ENCODE data around the gene MSMP.

DNA sequence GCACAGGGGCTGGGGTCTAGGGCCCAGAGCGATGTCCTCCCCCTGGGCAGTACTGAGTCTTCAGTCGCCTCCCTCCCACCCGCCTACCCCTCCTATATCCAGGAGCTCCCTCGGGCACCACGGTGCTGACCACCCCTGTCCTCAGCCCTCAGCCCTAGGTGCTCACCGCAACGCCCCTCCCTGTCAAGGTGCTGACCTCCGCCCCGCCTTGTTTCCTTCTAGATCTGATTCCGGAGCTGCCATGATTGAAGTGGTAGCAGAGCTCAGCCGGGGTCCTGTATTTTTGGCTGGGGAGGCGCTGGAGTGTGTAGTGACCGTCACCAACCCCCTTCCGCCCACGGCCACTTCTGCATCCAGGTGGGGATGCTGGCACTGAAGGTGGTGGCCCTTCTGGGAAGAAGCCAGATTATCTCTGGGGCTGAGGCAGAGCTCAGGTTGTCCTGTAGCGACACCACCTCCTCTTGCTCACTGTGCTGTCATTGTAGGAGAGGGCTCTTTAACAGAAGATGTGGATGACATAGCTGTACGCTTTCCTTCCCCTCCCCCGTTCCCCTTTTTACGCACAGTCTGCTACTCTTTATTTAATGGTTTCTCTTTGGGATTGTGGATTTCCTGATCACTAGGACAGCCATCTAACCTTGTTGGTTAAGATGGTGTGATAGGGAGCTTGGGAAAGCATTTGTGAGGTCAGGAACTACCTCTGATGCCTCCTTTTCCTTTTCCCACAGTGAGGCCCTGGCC lies 4.4 kb downstream of the MSMP start:
- TF ChIP-seq EP300 (IDR thresholded peaks at IDR 0.05), result no peak
- TF ChIP-seq POLR2AphosphoS5 (IDR thresholded peaks at IDR 0.05), result no peak
- TF ChIP-seq POLR2A (IDR thresholded peaks at IDR 0.05), result no peak
- TF ChIP-seq, protein P1, sequence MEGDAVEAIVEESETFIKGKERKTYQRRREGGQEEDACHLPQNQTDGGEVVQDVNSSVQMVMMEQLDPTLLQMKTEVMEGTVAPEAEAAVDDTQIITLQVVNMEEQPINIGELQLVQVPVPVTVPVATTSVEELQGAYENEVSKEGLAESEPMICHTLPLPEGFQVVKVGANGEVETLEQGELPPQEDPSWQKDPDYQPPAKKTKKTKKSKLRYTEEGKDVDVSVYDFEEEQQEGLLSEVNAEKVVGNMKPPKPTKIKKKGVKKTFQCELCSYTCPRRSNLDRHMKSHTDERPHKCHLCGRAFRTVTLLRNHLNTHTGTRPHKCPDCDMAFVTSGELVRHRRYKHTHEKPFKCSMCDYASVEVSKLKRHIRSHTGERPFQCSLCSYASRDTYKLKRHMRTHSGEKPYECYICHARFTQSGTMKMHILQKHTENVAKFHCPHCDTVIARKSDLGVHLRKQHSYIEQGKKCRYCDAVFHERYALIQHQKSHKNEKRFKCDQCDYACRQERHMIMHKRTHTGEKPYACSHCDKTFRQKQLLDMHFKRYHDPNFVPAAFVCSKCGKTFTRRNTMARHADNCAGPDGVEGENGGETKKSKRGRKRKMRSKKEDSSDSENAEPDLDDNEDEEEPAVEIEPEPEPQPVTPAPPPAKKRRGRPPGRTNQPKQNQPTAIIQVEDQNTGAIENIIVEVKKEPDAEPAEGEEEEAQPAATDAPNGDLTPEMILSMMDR (IDR thresholded peaks at IDR 0.05), result no peak
